ENCODE results near the gene MEIS2.

Gene MEIS2

GRCh38 chr15:37037850-37038715 lies 62.3 kb downstream of the MEIS2 start:
- DNase-seq = no peak

GRCh38 chr15:37037071-37037655 lies 63.2 kb downstream of the MEIS2 start:
- DNase-seq = no peak

DNA sequence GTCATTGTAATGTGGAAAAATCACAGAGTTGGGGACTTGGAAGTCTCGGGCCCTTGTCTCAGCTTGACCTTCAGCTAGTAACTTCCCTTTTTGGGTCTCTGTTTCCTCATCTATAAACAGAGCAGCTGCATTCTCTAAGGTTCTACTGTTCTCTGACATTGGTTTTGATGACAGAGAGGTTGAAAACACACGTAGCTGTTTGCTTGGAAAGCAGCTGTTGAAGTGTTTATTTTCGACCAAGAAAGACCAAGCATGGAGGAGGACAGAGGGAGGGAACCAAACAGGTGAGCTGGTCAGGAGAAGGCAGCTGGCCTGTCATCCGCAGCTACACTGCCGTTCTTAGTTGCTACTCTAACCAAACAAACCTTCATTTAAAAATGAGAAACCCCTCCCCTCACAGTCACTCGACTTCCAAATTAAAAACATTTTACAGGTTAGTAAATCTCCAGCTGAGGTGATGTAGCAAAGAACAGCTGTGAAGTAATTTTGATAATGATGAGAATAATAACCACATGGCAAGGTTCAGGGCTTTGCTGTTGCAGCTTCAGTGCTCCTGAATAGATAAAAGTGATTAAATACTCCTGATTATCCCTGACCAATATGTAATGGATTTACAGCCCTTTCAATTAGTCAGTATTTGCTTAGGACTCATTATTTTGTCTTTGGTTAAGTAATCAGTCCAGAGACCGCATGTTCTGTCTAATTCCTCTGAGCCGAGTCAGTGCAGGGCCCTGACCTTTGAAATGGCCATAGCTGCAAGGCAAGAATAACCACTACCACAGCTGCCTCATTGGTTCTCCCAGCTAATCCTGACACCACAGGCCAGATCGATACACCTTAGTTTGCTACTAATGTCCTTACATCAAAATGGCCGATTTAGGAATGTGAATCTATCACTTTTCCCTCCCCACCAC lies 65.3 kb downstream of the MEIS2 start:
- DNase-seq = no peak

DNA sequence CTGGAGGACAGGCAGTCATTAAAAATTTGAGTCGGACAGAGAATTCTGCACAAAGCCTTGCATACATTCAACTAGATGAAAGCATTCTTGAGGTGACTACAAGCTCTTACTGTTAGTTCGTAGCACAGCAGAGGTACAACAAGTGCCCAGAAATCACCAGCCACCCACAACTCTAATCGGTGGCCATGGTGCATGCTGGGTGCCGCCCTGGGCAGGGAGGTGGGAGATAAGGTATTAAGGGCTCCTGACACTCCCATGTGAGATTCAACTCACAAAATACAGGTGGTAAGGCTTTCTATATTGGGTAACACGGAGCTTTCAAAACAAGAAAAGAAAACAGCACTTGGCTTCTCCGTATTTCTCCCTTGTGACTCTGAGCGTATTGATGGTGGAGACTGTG lies 66.0 kb downstream of the MEIS2 start:
- no peak for DNase-seq

DNA sequence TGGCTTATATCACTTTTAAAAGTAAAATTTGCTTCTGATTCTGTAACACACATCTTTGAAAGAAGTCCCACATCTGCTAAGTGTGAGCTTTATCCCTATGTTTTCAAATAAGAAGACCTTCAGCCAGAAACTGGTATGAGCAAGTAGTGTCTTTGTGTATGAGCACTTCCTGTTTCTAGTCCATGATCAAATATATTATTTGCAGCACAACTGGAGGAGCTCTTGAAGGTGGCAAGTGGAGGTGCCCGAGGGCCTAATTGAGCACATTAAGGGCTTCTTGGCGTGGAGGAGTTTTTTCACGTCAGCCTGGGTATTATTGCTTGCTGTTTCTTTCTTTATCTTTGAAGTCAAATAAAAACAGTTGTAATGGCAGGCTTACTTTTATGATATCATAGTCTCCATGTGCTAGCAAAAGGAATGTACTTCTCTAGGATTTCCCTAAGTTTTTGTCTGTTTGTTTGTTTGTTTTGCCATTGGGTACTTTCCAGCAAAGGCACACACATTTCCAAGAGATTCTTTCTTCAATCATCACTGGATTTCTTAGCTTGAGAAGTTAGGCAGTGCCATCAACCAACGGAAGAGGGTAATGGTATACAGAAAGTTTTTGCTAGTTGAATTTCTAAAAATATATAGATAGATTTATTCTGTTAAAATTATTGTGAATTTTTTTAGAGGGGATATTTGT lies 68.1 kb downstream of the MEIS2 start:
- DNase-seq = no peak

- DNase-seq = no peak
Observed at GRCh38 chr15:37031198-37031597, 69.2 kb downstream of the MEIS2 start.

DNA sequence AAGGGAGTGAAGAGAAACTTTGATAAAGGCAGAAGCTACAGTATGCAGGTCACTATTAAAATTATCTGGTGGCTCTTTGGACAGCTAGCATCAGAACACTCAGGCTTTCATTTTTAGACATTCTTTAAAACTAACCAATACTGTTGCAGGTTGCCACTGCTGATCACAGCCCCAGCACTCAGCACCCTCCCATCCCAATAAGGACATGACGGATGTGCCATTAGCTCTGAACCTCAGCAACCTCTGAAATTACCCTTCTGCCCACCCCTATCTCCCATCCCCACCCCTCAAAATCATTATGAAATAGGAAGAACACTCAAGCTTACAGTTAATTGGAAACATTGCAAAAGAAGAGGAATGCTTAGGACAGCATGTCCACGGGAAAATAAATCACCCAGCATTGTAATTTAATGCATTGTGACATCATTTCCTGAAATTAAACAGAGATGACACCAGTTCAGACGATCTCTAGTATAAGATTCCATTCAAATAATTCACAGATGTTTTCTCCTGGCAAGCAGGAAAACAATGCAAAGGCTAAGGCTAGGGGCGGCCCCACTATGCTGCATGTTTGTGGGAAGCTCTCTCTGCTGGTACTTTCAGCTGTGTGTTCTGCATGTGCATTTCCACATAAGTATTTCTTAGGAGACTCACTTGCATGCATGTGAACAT lies 71.6 kb downstream of the MEIS2 start:
- no peak for DNase-seq

DNA sequence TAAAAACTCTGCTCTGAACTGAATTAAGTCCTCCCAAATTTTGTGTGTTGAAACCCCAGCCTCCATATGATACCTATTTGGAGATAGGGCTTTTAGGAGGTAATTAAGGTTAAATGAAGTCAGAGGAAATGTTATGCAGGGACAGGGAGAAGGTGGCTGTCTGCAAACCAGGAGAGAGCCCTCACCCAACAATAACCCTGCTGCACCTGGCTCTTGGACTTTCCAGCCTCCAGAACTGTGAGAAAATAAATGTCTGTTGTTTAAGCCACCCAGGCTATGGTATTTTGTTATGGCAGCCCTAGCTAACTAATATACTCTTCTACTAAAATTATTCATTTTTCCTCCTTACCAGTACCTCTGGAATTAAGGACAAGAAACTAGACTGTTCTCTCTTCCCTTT lies 79.5 kb downstream of the MEIS2 start:
- DNase-seq = no peak

- no peak for DNase-seq
Observed at GRCh38 chr15:37019479-37020433, 80.6 kb downstream of the MEIS2 start.

GRCh38 chr15:37017031-37017625 lies 83.2 kb downstream of the MEIS2 start:
- DNase-seq = no peak

DNA sequence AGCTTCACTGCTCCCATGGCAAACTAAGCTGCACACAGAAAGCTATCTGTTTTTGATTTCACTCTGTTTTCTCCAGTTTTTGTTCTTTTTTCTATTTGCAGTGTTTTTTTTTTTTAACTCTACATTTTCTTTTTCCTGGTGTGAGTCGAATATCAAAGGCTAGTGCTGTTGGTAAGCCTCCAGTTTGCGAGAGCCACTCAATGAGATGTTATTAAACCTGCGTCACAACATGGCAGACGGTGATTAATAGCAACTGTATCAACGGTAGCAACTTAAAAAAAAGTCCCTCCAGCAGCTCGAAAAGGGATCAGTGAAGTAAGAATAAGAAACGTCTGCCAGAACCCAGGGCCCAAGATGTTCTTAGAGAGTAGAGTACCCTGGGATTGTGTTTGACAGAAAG lies 84.1 kb downstream of the MEIS2 start:
- DNase-seq = peak; percentile 24

DNA sequence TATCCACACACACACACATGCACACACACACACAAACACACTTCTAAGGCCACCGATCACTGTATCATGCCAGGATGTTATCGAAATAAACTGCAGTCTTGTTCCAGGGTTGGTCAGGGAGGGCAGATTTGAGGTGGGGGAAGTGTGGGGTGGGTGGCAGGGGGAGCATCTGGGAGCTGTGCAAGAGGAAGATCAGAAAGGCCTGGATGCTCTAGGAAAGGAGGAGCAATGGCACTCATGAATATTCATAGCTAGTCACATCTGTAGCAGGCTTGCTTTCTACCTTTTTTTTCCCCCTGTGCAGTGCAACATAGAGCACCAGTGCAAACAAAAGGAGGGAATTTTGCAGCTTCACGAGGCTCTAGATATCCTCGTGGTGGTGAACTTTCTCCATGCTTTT lies 84.9 kb downstream of the MEIS2 start:
- DNase-seq = peak; percentile 4

- DNase-seq = peak; percentile 19
Observed at GRCh38 chr15:37015035-37015434, 85.3 kb downstream of the MEIS2 start.

GRCh38 chr15:37014566-37014965 lies 85.8 kb downstream of the MEIS2 start:
- DNase-seq = no peak

DNA sequence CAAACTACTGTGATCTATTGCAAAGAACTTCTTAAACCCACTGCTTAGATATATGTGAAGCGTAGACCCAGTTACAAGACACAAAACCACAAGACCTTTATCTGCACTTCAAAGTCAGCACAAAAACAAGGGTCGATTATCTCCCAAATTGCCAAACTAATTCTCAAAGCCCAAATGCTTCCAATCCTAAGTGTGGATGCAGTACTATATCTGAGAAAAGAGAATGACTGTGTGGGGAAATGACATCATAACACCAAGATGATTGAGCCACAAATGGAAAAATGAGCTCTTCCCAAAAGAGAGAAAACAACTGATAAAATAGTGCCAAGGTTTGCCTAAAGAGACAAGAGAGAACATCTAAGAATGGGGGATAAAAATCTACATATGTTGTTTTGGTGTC lies 86.2 kb downstream of the MEIS2 start:
- no peak for DNase-seq

- no peak for DNase-seq
Observed at GRCh38 chr15:37010595-37010994, 89.8 kb downstream of the MEIS2 start.

DNA sequence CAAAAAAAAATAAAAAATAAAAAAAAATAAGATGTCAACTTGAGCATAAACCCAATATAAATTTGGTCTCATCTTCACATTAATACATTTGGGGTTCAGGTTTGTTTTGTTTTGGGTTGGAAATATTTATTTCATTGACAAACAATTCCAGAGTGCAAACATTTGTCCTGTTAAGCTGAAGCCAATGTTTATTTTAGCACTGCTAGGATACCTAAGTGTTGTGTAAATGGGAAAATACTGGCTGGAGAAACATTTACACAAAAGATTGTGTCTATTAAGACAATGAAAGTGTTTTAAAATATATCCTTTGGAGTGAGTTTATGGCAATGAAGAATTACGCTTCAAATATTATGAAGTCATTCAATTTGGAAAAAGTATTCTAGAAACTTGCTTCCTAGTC lies 91.1 kb downstream of the MEIS2 start:
- no peak for DNase-seq

GRCh38 chr15:37008205-37008604 lies 92.1 kb downstream of the MEIS2 start:
- DNase-seq = no peak

- no peak for DNase-seq
Observed at GRCh38 chr15:37007301-37007700, 93.0 kb downstream of the MEIS2 start.

- no peak for DNase-seq
Observed at GRCh38 chr15:37004981-37005735, 95.2 kb downstream of the MEIS2 start.
